Pons (tissue), 1 donor: ENCODE data around the gene PLXDC2.

Source experiments
- DNase-seq: peaks from one replicate; pipeline ENCODE4 v3.0.0-alpha.2; 2016; ENCODE audit warnings: low spot score

PLXDC2 gene

DNA sequence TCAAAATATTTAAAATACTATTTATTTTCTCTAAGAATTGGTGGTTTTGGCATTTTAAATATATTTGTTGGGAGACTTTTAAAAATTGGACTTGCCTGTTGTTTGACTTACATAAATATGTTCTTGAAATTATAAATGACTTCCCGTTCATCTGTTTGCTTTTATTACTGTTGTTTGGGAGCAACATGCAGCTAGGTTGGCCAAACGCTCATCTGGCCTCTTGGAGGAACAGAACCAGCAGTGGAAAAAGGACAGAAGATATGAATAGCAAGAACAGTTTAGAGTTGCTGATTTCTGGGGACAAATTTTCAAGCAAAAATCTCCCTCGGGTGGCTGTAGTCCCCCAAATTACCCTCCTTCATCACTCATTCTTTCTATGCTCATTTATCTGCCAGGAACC lies 41.6 kb downstream of the PLXDC2 start:
- DNase-seq: no peak

GRCh38 chr10:19860107-19860506 lies 43.9 kb downstream of the PLXDC2 start:
- DNase-seq: no peak

DNA sequence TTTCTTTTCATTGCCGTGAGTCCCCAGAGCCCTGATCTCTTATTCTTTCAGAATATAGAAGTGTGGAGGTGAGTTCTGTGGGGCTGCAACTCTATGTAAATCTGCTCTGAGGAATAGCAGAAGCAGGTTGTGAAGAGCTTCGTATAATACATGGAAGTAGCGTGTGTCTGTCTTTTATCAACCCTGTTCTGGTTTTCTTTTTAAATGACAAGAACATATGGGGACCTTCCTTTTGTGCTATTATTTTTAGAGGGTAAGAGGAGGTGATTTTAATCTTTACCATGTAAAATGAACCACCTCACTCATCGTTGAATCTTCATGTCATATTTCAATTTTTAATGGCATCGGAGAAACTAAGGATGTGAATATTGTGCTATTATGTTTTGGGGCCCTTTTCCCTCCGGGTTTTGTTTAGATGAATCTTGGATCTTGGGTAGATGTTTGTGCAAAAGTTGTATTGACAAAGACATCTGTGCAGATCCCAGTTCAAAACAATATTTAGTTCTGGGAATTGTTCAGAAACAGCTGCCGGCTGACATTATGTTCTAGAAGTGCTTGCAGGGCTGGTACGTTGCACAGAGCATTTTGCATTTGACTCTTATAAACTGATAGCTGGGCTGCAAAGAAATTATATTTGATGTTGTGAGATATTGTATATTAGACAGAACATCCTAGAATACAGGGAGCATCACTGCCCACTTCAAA lies 46.7 kb downstream of the PLXDC2 start:
- DNase-seq: no peak

- no peak for DNase-seq
Observed at GRCh38 chr10:19865676-19866075, 49.4 kb downstream of the PLXDC2 start.

DNA sequence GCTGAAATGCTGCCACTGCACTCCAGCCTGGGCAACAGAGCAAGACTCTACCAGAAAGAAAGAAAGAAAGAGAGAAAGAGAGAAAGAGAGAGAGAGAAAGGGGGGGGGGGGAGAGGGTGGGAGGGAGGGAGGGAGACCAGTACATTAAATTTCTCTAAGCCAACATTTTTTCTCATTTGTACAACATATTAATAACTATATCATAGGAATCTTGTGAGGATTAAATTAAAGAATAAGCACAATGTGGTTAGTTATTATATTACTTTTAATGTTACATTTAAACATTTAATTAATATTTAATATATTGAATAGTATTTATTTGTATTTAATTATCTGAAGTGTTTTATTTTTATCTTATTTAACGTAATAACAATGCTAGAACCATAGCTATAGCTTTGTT lies 53.1 kb downstream of the PLXDC2 start:
- no peak for DNase-seq

- DNase-seq: no peak
Observed at GRCh38 chr10:19872504-19873271, 56.5 kb downstream of the PLXDC2 start.

DNA sequence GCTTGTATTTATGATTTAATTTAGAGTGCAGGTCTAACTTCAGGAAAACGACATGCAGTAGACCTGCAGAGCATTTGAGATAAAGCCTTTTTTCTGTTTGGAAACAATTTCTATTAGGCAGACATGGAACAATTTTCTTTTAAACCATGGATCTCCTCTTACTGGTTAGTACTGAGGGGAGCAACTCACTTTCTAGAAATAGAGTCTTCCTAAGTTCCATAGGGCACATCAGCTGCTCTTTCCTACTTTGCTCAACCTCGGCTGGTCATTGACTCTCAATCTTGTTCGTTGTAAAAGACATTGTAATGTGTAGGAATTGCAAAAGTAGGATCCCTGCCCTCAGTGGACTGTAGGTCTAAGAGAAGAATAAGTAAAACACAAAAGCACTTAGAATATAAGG lies 58.0 kb downstream of the PLXDC2 start:
- DNase-seq: no peak

GRCh38 chr10:19874791-19875190 lies 58.6 kb downstream of the PLXDC2 start:
- no peak for DNase-seq

DNA sequence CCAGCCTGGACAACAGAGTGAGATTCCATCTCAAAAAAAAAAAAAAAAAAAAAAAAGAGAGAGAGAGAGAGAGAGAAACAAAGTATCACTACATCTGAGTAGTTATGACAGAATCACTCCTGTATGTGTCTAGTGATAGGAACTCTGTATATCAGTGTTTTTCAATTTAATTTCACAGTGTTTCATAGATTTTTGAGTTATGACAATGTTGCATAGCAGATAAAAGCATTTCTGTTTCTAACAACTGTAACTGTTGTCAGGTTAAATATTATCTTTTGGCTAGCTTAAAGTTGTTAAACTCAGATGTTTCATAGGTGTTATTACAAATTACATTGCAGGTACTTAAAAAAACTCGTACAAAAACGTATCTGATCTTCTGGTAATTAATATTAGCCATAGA lies 60.3 kb downstream of the PLXDC2 start:
- DNase-seq: no peak

GRCh38 chr10:19877466-19878255 lies 61.4 kb downstream of the PLXDC2 start:
- no peak for DNase-seq

GRCh38 chr10:19882621-19883020 lies 66.4 kb downstream of the PLXDC2 start:
- DNase-seq: no peak

DNA sequence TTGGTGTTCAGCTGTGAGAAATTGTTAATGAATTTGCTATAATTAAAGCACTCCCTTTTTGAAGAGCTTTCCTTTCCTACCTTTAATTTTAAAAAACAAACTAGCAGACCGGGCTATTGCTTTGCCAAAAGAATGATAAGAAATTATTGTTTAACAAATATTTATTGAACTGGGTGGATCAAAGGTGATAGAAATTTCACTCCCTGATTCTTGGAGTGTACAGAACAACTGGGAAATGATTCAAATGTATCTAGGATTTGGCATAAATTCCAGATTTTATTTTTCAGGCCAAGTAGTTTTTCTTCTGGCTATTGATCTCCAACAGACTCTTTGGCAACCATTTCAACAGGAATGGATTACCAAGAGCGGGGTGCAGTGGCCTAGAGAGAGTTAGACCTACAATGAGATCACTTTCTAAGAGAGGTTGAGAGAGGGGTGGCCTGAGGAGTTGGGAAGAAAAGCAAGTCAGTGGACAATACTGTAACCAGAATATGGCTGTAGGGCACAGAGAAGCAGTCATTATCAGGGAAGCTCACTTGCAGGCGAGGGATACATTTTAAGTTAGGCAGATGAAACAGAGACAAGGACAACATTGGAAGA lies 71.9 kb downstream of the PLXDC2 start:
- DNase-seq: no peak

GRCh38 chr10:19889256-19889655 lies 73.0 kb downstream of the PLXDC2 start:
- no peak for DNase-seq

DNA sequence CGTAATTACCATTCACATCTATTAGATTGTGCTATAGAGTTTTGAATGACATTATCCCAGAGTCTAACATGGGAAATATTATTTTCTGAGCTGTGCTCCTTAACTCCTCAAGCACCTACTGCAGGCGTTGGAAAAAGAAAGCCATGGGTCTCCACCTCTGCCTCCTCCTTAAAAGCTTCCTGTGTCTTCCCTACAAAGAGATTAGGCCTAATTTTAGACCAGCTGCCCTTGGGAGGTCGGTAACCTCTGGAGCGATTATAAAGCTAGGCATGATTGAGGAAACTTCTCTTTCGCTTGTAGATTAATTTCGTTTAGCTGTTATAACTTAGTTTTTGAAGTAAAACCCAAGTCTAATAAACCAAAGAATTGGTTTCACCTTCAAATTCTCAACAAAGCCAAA lies 75.2 kb downstream of the PLXDC2 start:
- no peak for DNase-seq

- DNase-seq: no peak
Observed at GRCh38 chr10:19892270-19892669, 76.0 kb downstream of the PLXDC2 start.

DNA sequence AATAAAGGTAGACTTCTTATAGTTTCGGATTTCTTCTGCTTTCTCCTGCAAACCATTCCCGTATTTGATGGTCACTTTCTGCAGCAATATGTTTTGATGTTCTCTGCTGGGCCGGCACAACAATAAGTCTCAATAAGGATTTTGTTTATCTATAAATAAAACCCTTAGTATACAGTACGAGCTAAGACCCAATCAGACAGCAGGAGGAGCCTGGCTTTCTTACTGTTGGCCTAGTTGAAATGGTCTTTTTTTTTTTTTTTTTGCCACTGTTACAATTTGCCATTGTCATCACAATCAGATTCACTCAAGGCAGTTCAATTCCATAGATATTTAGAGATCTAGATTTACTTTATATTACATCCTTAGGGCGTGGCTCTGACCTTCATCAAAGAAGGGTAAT lies 76.4 kb downstream of the PLXDC2 start:
- DNase-seq: peak; percentile 37

DNA sequence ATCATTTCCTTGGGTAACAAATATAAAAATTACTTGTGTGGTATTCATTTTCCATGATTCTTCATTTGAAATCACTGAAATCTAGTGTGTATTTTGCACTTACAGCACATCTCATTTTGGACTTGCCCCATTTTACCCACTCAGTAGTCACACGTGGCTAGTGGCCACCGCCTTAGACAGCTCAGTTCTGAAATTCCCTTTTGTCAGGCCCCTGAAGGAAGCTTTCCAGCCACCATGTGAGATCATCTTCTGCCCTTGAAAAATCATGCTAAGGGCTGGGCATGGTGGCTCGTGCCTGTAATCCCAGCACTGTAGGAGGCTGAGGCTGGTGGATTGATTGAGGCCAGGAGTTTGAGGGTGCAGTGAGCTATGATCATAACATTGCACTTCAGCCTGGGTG lies 79.3 kb downstream of the PLXDC2 start:
- DNase-seq: no peak

- no peak for DNase-seq
Observed at GRCh38 chr10:19902456-19902855, 86.2 kb downstream of the PLXDC2 start.

- no peak for DNase-seq
Observed at GRCh38 chr10:19904202-19904661, 88.0 kb downstream of the PLXDC2 start.

DNA sequence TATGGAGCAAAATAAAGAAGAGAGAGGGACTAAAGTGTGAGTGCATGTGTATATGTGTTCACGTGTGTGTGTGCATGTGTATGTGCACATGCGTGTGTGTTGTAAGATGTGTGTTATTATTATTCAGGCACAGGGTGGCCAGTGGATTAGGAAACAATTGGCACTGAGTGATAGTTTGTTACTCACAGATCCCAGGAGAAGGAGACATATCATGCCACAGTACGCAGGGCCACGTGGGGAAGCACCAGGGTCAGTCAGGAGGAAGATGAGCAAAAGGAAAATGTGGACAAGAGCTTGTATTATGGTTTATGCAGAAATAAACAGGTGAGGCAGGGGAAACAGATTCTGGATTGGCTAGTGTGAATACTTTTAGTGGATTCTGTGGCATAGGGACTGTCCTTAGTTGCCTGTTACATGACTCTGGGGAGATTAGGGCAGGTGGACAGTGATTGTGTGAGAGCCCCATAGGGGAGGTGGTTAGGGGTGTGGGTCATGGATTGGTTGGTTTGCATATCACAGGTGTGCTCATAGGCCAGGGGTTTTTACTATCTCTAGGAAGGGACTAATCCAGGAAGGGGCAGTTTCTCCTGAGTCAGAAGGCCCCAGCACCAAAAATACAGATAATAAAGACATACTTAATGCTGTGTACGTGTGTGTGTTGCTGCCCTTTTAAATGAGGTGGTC lies 90.0 kb downstream of the PLXDC2 start:
- no peak for DNase-seq

GRCh38 chr10:19908991-19909696 lies 92.9 kb downstream of the PLXDC2 start:
- DNase-seq: no peak
